Motor neuron (in vitro differentiated cells): ENCODE results near the gene ZMYM2. TPM values are rescaled to one million over a fixed set of nuclear protein-coding genes. Genes with fewer than 3 reads are reported as not detected.

ENCODE experiments used
- ATAC-seq, 8 experiments: fragments of 200-7000 bp; cut with Tn5 transposase; replicated peaks in 6 of 8; 2 replicates each; pipeline ENCODE4 v1.8.0; 2021; ENCODE audit warnings: mild to moderate bottlenecking in 8 of 8, moderate library complexity in 8 of 8
- H3K27ac ChIP-seq, 2 donors: fragments of 250-450 bp; sonication (Bioruptor Pico); 2 replicates each; pipeline ENCODE4 v1.9.0; 2021; ENCODE audit warnings: antibody characterized with exemption in 2 of 2, mild to moderate bottlenecking in 2 of 2, moderate library complexity in 1 of 2
- H3K4me1 ChIP-seq, 2 donors: fragments of 250-450 bp; sonication (Bioruptor Pico); replicated peaks in 1 of 2; 2 replicates each; pipeline ENCODE4 v1.6.1; 2021; ENCODE audit warnings: antibody characterized with exemption in 2 of 2, mild to moderate bottlenecking in 2 of 2, moderate library complexity in 1 of 2
- H3K4me3 ChIP-seq, 5 donors: fragments of 250-450 bp; sonication (Bioruptor Pico); 2 replicates each; pipeline ENCODE4 v1.9.0; 2021; ENCODE audit warnings: antibody characterized with exemption in 5 of 5, mild to moderate bottlenecking in 5 of 5, moderate library complexity in 4 of 5
- WGBS, 10 experiments: fragments of 450-650 bp; shearing (Covaris generic); methylation state at CpG; one replicate each; pipeline ENCODE4 v1.0.0; 2022; 5-methylcytosine and 5-hydroxymethylcytosine counted together
- in situ Hi-C, 9 experiments: fragments of 400-800 bp; cut with MboI; loops; one replicate each; pipeline ENCODE4 v1.15.0; 2021; ENCODE audit warnings: low sequenced_read_pairs in 9 of 9, low pct_unique_long_range_greater_than_20kb in 2 of 9; ENCODE audit not compliant: unreplicated experiment in 9 of 9
- total RNA-seq, 8 experiments: library from RNA; unstranded; fragments of 300-600 nt; gene quantifications; 2 replicates each; pipeline versions ENCODE4 v1.2.3 to v1.2.4, GENCODE V29; 2022

Gene ZMYM2
- total RNA-seq, 8 experiments from 2014 or later = 45.5 to 97.6 (median 77.7) TPM

GRCh38 chr13:20127562-20128458, 169.3 kb downstream of the ZMYM2 start:
- in situ Hi-C loops = no loop called here
- H3K27ac ChIP-seq = no peak overlapping the region
- H3K4me3 ChIP-seq = peak overlapping the region; percentile 7 to 40 (median 30)
- H3K4me1 ChIP-seq = peaks cover 0 to 4% of the 10 kb centered on the region in 2 donors
- peak; percentile 78 to 89 (median 82) for ATAC-seq
- 0 to 17% (median 3%) methylated on average over 1 to 21 of the region's 82 CpGs; no CpG with 5 or more reads in 6 of the 10 experiments for WGBS, 10 experiments

GRCh38 chr13:20128459-20128931, 170.0 kb downstream of the ZMYM2 start:
- in situ Hi-C loops = no loop called here
- Histone ChIP-seq H3K4me3 (peak overlapping the region in 4 of 5 donors; percentile 7 to 40 (median 34)), H3K4me1 (peaks cover 0 to 4% of the 10 kb centered on the region in 2 donors), H3K27ac (no peak overlapping the region)
- WGBS, 10 experiments = 0 to 60% (median 20%) methylated on average over 2 to 12 of the region's 28 CpGs; no CpG with 5 or more reads in 4 of the 10 experiments
- ATAC-seq = peak in 5 of 8 experiments; percentile 10 to 27 (median 23)

DNA sequence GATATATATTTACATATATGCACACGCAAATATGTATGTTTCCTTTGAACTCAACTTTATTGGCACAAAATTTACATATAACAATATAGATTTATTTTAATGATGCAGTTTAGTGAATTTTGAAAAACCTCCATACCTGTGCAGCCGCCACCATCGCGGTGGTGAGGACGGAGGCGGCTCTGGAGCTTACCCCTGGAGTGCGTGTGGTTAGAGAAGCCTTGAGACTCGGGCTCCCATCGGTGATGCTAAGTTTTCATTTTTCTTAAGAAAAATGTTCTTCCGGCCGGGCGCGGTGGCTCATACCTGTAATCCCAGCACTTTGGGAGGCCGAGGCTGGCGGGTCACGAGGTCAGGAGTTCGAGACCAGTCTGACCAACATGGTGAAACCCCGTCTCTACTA, 170.5 kb downstream of the ZMYM2 start:
- in situ Hi-C loops = no loop called here
- no peak overlapping the region for H3K4me3 ChIP-seq
- ATAC-seq = no peak
- H3K4me1 ChIP-seq = peaks cover 0 to 4% of the 10 kb centered on the region in 2 donors
- 43 to 92% (median 69%) methylated on average over 1 to 12 of the region's 18 CpGs; no CpG with 5 or more reads in 4 of the 10 experiments for WGBS, 10 experiments
- no peak overlapping the region for H3K27ac ChIP-seq

DNA sequence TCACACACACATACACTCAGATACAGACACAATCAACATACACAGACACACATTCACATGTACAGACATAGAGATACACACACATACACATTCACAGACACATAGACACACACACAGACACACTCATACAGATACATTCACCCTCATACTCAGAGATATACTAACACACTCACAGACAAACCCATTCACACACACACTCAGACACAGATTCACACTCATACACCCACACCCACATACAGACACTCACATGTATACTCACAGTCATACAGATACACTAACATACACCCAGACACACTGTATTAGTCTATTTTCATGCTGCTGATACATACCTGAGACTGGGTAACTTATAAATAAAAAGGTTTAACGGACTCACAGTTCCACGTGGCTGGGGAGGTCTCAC, 171.5 kb downstream of the ZMYM2 start:
- in situ Hi-C loops = no loop called here
- Histone ChIP-seq H3K27ac (no peak overlapping the region), H3K4me3 (no peak overlapping the region), H3K4me1 (peaks cover 0 to 4% of the 10 kb centered on the region in 2 donors)
- ATAC-seq = no peak
- 25 to 79% (median 57%) methylated on average over 2 of the region's 2 CpGs; no CpG with 5 or more reads in 5 of the 10 experiments for WGBS, 10 experiments

DNA sequence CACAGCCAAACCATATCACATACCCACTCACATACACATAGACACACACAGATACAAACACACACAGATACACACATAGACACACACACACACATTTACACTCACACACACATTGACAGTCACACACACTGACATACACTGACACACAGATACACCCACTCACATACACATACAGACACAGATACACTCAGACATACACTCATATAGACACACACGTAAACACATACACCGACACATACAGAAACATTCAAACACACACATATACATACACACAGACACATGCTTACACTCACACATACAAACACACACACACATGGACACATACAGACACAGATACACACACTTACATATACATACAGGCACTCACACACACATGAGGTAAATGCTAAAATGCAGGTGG, 172.1 kb downstream of the ZMYM2 start:
- Histone ChIP-seq H3K4me1 (peaks cover 0 to 4% of the 10 kb centered on the region in 2 donors), H3K4me3 (no peak overlapping the region), H3K27ac (no peak overlapping the region)
- in situ Hi-C loops = no loop called here
- WGBS, 10 experiments = 80 to 100% (median 92%) methylated on average over 1 to 2 of the region's 2 CpGs; no CpG with 5 or more reads in 7 of the 10 experiments
- no peak for ATAC-seq

GRCh38 chr13:20131057-20131832, 172.7 kb downstream of the ZMYM2 start:
- H3K4me1 ChIP-seq = peaks cover 0 to 4% of the 10 kb centered on the region in 2 donors
- WGBS, 10 experiments = 61 to 100% (median 77%) methylated on average over 1 to 6 of the region's 11 CpGs; no CpG with 5 or more reads in 2 of the 10 experiments
- ATAC-seq = no peak
- no peak overlapping the region for H3K4me3 ChIP-seq
- H3K27ac ChIP-seq = no peak overlapping the region
- in situ Hi-C loops = no loop called here

GRCh38 chr13:20132052-20132634, 173.6 kb downstream of the ZMYM2 start:
- Histone ChIP-seq H3K4me3 (no peak overlapping the region), H3K4me1 (peaks cover 0 to 4% of the 10 kb centered on the region in 2 donors), H3K27ac (no peak overlapping the region)
- WGBS, 10 experiments = 0 to 100% (median 77%) methylated on average over 1 to 8 of the region's 10 CpGs
- in situ Hi-C loops = no loop called here
- no peak for ATAC-seq

GRCh38 chr13:20134732-20135131, 176.2 kb downstream of the ZMYM2 start:
- in situ Hi-C loops = no loop called here
- WGBS, 10 experiments = 37 to 100% (median 77%) methylated on average over 1 to 8 of the region's 8 CpGs; no CpG with 5 or more reads in 1 of the 10 experiments
- Histone ChIP-seq H3K4me3 (no peak overlapping the region), H3K4me1 (no peaks in the 10 kb centered on the region), H3K27ac (no peak overlapping the region)
- ATAC-seq = no peak

DNA sequence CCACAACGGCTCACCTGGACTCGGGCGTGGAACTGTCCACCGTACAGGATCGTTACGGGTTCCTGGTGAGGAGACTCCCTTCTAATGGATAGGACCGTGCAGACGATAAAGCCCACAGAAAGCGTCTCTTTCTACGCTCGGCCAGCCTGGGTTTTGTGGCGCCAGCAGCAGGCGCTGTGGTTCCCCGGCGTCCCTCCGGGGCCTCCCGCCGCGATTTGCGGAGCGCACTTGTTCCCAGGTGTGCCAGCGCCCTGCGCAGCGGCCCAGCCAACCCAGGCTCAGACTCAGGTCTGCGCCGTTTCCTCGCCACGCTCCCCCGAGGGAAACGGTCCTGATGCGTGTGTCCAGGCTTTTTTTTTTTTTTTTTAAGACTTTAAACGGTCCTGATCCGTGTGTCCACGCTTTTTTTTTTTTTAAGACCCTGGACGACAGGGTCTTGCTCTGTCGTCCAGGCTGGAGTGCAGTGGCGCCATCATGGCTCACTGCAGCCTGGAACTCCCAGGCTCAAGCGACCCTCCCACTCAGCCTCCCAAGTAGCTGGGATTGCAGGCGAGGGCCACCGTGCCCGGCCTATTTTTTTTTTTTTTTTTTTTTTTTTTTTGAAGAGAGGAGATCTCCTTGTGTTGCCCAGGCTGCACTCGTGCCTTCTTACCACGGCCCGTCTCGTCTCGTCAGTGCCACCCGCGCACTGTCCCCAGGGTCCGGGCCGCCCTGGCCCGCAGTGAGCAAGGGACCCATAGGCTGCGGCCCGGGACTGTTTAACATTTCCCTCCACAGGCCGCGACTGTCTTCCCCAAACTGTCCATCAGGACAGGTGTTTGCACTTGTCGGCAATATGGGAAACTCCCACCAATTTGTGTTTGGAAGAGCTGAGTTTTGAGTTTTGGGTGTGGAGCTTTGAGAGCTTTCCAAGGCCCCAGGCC, 178.5 kb downstream of the ZMYM2 start:
- no peak overlapping the region for H3K27ac ChIP-seq
- in situ Hi-C loops = no loop called here
- H3K4me3 ChIP-seq = no peak overlapping the region
- H3K4me1 ChIP-seq = no peaks in the 10 kb centered on the region
- peak in 3 of 8 experiments; percentile 15 to 52 (median 27) for ATAC-seq
- 0 to 93% (median 33%) methylated on average over 2 to 19 of the region's 56 CpGs for WGBS, 10 experiments

DNA sequence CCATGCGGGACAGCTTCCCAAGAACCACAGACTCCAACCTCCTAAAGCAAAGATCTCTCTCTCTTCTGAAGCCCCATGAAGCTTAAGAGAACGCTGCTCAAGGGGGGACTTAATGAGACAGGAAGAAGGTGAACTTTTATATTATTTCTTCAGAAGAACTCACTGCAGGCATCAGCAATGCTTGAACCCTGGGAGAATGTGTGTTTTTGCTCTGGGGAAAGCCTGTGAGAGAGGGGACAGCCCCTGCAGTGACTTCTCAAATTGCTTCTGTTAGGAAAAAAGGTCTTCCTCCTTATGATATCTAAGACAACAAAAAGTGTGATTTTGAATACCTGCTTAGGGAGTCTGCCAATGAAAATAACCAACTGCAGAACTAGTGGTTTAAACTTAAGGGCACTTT, 179.3 kb downstream of the ZMYM2 start:
- H3K27ac ChIP-seq = no peak overlapping the region
- WGBS, 10 experiments = 40 to 60% (median 59%) methylated on average over 1 to 2 of the region's 2 CpGs; no CpG with 5 or more reads in 7 of the 10 experiments
- no peaks in the 10 kb centered on the region for H3K4me1 ChIP-seq
- H3K4me3 ChIP-seq = no peak overlapping the region
- in situ Hi-C loops = no loop called here
- ATAC-seq = no peak

- WGBS, 10 experiments = 38 to 100% (median 70%) methylated on average over 1 to 3 of the region's 4 CpGs; no CpG with 5 or more reads in 3 of the 10 experiments
- no peak overlapping the region for H3K4me3 ChIP-seq
- in situ Hi-C loops = no loop called here
- H3K4me1 ChIP-seq = no peaks in the 10 kb centered on the region
- no peak overlapping the region for H3K27ac ChIP-seq
- peak in 2 of 8 experiments; percentile 40 to 71 for ATAC-seq
Observed at GRCh38 chr13:20140487-20140886, 182.0 kb downstream of the ZMYM2 start.
